CD14-positive monocyte (primary cell): ENCODE measurements around the gene GRK2. TPM values are rescaled to one million over a fixed set of nuclear protein-coding genes. Genes with fewer than 3 reads are reported as not detected.

Source experiments
- DNase-seq, 3 donors: peaks; one replicate each; pipeline ENCODE4 v3.0.0-alpha.2; 2011 to 2022
- H2AFZ ChIP-seq: 2 replicates; pipeline ENCODE4 v1.6.0; 2012; ENCODE audit warnings: mild to moderate bottlenecking, low read depth, low read length, inconsistent platforms; ENCODE audit not compliant: insufficient read depth, poor library complexity, severe bottlenecking
- H3K27ac ChIP-seq, 2 donors: 1 replicate in 1 of 2; 2 replicates in 1 of 2; pipeline ENCODE4 v1.5.1; 2012 to 2013; ENCODE audit warnings: low read length in 2 of 2, control low read depth in 1 of 2, inconsistent platforms in 1 of 2, low read depth in 1 of 2, mild to moderate bottlenecking in 1 of 2
- H3K27me3 ChIP-seq, 2 donors: one replicate each; pipeline versions ENCODE4 v1.6.0 to v1.6.1; 2011 to 2013; ENCODE audit warnings: low read length in 2 of 2; ENCODE audit not compliant: control insufficient read depth in 2 of 2, insufficient read depth in 2 of 2
- H3K36me3 ChIP-seq, 2 donors: replicated peaks in 1 of 2; 1 replicate in 1 of 2; 2 replicates in 1 of 2; pipeline versions ENCODE4 v1.5.1 to v1.6.1; 2012 to 2013; ENCODE audit warnings: low read length in 2 of 2, control low read depth in 1 of 2, inconsistent platforms in 1 of 2, mild to moderate bottlenecking in 1 of 2; ENCODE audit not compliant: insufficient read depth in 2 of 2, control insufficient read depth in 1 of 2
- H3K4me1 ChIP-seq, 2 donors: 1 replicate in 1 of 2; 2 replicates in 1 of 2; pipeline versions ENCODE4 v1.5.1 to v1.6.1; 2012 to 2013; ENCODE audit warnings: low read length in 2 of 2, control low read depth in 1 of 2, inconsistent platforms in 1 of 2, mild to moderate bottlenecking in 1 of 2, moderate library complexity in 1 of 2; ENCODE audit not compliant: insufficient read depth in 2 of 2, control insufficient read depth in 1 of 2
- H3K4me2 ChIP-seq: replicated peaks from 2 replicates; pipeline ENCODE3; 2012; ENCODE audit warnings: low read length, moderate library complexity, mild to moderate bottlenecking; ENCODE audit not compliant: poor library complexity, severe bottlenecking; ENCODE audit errors: extremely low read depth
- H3K4me3 ChIP-seq, 3 experiments: fragments of 200-600 bp in 1 of 3; sonication (generic) in 1 of 3; replicated peaks in 1 of 3; 1 replicate in 2 of 3; 2 replicates in 1 of 3; pipeline ENCODE4 v1.5.1; 2011 to 2013; ENCODE audit warnings: low read length in 3 of 3, mild to moderate bottlenecking in 3 of 3, control low read depth in 2 of 3, low read depth in 2 of 3, inconsistent platforms in 1 of 3, moderate library complexity in 1 of 3
- H3K79me2 ChIP-seq: 2 replicates; pipeline ENCODE4 v1.6.0; 2012; ENCODE audit warnings: mild to moderate bottlenecking, control low read depth, inconsistent platforms, low read length, moderate library complexity; ENCODE audit not compliant: insufficient read depth
- H3K9ac ChIP-seq: 2 replicates; pipeline ENCODE4 v1.6.0; 2017; ENCODE audit warnings: low read length, mild to moderate bottlenecking; ENCODE audit not compliant: insufficient read depth, poor library complexity, severe bottlenecking
- H3K9me3 ChIP-seq, 2 donors: replicated peaks in 1 of 2; 1 replicate in 1 of 2; 2 replicates in 1 of 2; pipeline versions ENCODE4 v1.5.1 to v1.6.1; 2012 to 2013; ENCODE audit warnings: low read length in 2 of 2, control low read depth in 1 of 2; ENCODE audit not compliant: control insufficient read depth in 1 of 2, insufficient read depth in 1 of 2
- H4K20me1 ChIP-seq: 2 replicates; pipeline ENCODE4 v1.6.0; 2012; ENCODE audit warnings: mild to moderate bottlenecking, low read length, control low read depth, moderate library complexity; ENCODE audit not compliant: insufficient read depth
- H3K27ac Mint-ChIP-seq, 7 donors: one replicate each; pipeline ENCODE4 v1.8.0; 2020; ENCODE audit warnings: mild to moderate bottlenecking in 7 of 7, mixed read lengths in 7 of 7, moderate library complexity in 6 of 7, inconsistent platforms in 2 of 7
- H3K27me3 Mint-ChIP-seq, 3 donors: one replicate each; pipeline ENCODE4 v1.8.0; 2021 to 2022; ENCODE audit warnings: low read depth in 3 of 3, mild to moderate bottlenecking in 3 of 3, mixed read lengths in 3 of 3, moderate library complexity in 3 of 3, inconsistent platforms in 1 of 3
- H3K36me3 Mint-ChIP-seq, 2 donors: one replicate each; pipeline ENCODE4 v1.8.0; 2020; ENCODE audit warnings: mixed read lengths in 2 of 2, inconsistent platforms in 1 of 2, mild to moderate bottlenecking in 1 of 2
- H3K4me1 Mint-ChIP-seq: one replicate; pipeline ENCODE4 v1.8.0; 2020; ENCODE audit warnings: mild to moderate bottlenecking, mixed read lengths
- H3K4me3 Mint-ChIP-seq, 2 donors: one replicate each; pipeline ENCODE4 v1.8.0; 2020; ENCODE audit warnings: mild to moderate bottlenecking in 2 of 2, mixed read lengths in 2 of 2, moderate library complexity in 1 of 2
- H3K9me3 Mint-ChIP-seq, 7 donors: one replicate each; pipeline ENCODE4 v1.8.0; 2020 to 2022; ENCODE audit warnings: mixed read lengths in 7 of 7, mild to moderate bottlenecking in 6 of 7, moderate library complexity in 6 of 7, inconsistent platforms in 2 of 7
- CTCF ChIP-seq: fragments of 200-600 bp; IDR thresholded peaks from one replicate; pipeline ENCODE4 v1.8.0; 2022; ENCODE audit warnings: antibody characterized with exemption, mild to moderate bottlenecking
- WGBS: methylation state at CpG from one replicate; pipeline ENCODE4 v1.1.5; 2013; ENCODE audit warnings: missing lambda C conversion rate; ENCODE audit not compliant: insufficient coverage; 5-methylcytosine and 5-hydroxymethylcytosine counted together
- intact Hi-C, 2 donors: fragments of 100-400 bp; cut with micrococcal nuclease; formaldehyde crosslinking; loops; one replicate each; pipeline versions ENCODE4 v1.15.0 to v1.15.1; 2023
- polyA plus RNA-seq, 3 donors: library from polyadenylated mRNA; depleted of rRNA in 1 of 3; unstranded in 2 of 3; stranded (reverse) in 1 of 3; fragments of 300-500 nt in 2 of 3; fragments of >200 nt in 1 of 3; fragmentation: Illumina TruSeq in 2 of 3; gene quantifications; 1 replicate in 2 of 3; 2 replicates in 1 of 3; pipeline ENCODE4 v1.2.3, GENCODE V29; 2012 to 2021

GRK2 gene
- polyA plus RNA-seq, 3 donors, result 34.9 to 777 (median 43.0) TPM

- Histone ChIP-seq H3K4me2 (no peak overlapping the region), H3K4me1 (peaks cover 0 to 7% of the 10 kb centered on the region in 2 donors), H2AFZ (no peak overlapping the region), H3K27me3 (no peaks in the 10 kb centered on the region), H3K36me3 (peaks cover 69 to 70% of the 10 kb centered on the region in 2 donors), H3K4me3 (no peak overlapping the region), H3K27ac (peak overlapping the region in 1 of 2 donors; percentile 6), H3K79me2 (peaks cover 14% of the 10 kb centered on the region), H3K9me3 (no peaks in the 10 kb centered on the region), H4K20me1 (peaks cover 87% of the 10 kb centered on the region), H3K9ac (no peak overlapping the region)
- no peak for TF ChIP-seq CTCF
- H3K9me3 Mint-ChIP-seq, result no peaks in the 10 kb centered on the region
- WGBS, result 96% methylated on average over 5 of the region's 10 CpGs
- no peak for DNase-seq
- H3K36me3 Mint-ChIP-seq, result peaks cover 65 to 82% of the 10 kb centered on the region in 2 donors
- H3K4me1 Mint-ChIP-seq, result peaks cover 8% of the 10 kb centered on the region
- intact Hi-C loops, result no loop called here
- peaks cover 4 to 6% (median 5%) of the 10 kb centered on the region in 3 donors for H3K27me3 Mint-ChIP-seq
- H3K4me3 Mint-ChIP-seq, result no peak overlapping the region
- H3K27ac Mint-ChIP-seq, result peak overlapping the region in 1 of 7 donors; percentile 46
Measured at GRCh38 chr11:67255353-67255752, 10.9 kb upstream of the GRK2 start.

GRCh38 chr11:67255864-67256263 is 10.4 kb upstream of the GRK2 start:
- no peak overlapping the region for H3K4me3 Mint-ChIP-seq
- peaks cover 9% of the 10 kb centered on the region in 3 donors for H3K27me3 Mint-ChIP-seq
- no peak for TF ChIP-seq CTCF
- 96% methylated on average over 3 of the region's 8 CpGs for WGBS
- no peaks in the 10 kb centered on the region for H3K9me3 Mint-ChIP-seq
- H3K4me1 Mint-ChIP-seq, result peaks cover 9% of the 10 kb centered on the region
- intact Hi-C loops, result no loop called here
- Histone ChIP-seq H3K4me2 (no peak overlapping the region), H4K20me1 (peaks cover 82% of the 10 kb centered on the region), H3K9ac (no peak overlapping the region), H2AFZ (no peak overlapping the region), H3K4me3 (no peak overlapping the region), H3K27ac (no peak overlapping the region), H3K27me3 (no peaks in the 10 kb centered on the region), H3K4me1 (peaks cover 0 to 8% of the 10 kb centered on the region in 2 donors), H3K36me3 (peaks cover 64 to 65% of the 10 kb centered on the region in 2 donors), H3K9me3 (no peaks in the 10 kb centered on the region), H3K79me2 (peaks cover 12% of the 10 kb centered on the region)
- DNase-seq, result no peak
- H3K27ac Mint-ChIP-seq, result peak overlapping the region in 2 of 7 donors; percentile 10 to 55
- H3K36me3 Mint-ChIP-seq, result peaks cover 60 to 76% of the 10 kb centered on the region in 2 donors
